T-cell (primary cell): ENCODE results near the gene AKAP13. TPM values are rescaled to one million over a fixed set of nuclear protein-coding genes. Genes with fewer than 3 reads are reported as not detected.

Experiments
- ATAC-seq, 4 experiments: fragments of 200-7000 bp in 3 of 4; fragments of 150-1000 bp in 1 of 4; cut with Tn5 transposase; replicated peaks in 1 of 4; 1 replicate in 3 of 4; 2 replicates in 1 of 4; pipeline ENCODE4 v1.10.0; 2021; ENCODE audit warnings: moderate library complexity in 3 of 4, mild to moderate bottlenecking in 2 of 4, moderate number of reproducible peaks in 1 of 4
- CTCF ChIA-PET, 2 donors: fragments of 300-600 bp; sonication (Branson Sonifier 250); formaldehyde crosslinking; loops; one replicate each; lab custom pipeline; 2022; ENCODE audit warnings: antibody characterized with exemption in 2 of 2; lab: Charles Lee
- POLR2A ChIA-PET, 2 donors: fragments of 300-600 bp; sonication (Branson Sonifier 250); formaldehyde crosslinking; loops; one replicate each; lab custom pipeline; 2022; ENCODE audit warnings: antibody characterized with exemption in 2 of 2; lab: Charles Lee
- DNase-seq, 35 experiments: peaks; one replicate each; pipeline versions ENCODE4 v3.0.0 to v3.0.0-alpha.2; 2013 to 2023
- H3K27ac ChIP-seq: one replicate; pipeline ENCODE4 v1.5.1; 2013; ENCODE audit warnings: low read length
- H3K27me3 ChIP-seq, 2 experiments: replicated peaks in 1 of 2; 1 replicate in 1 of 2; 2 replicates in 1 of 2; pipeline versions ENCODE4 v1.6.1 to v1.7.0; 2013; ENCODE audit warnings: low read length in 1 of 2, mixed read lengths in 1 of 2; ENCODE audit not compliant: control insufficient read depth in 2 of 2, insufficient read depth in 2 of 2; ENCODE audit errors: extremely low read depth in 1 of 2
- H3K36me3 ChIP-seq, 2 donors: 1 replicate in 1 of 2; 2 replicates in 1 of 2; pipeline versions ENCODE4 v1.6.1 to v1.7.0; 2013; ENCODE audit warnings: low read length in 1 of 2; ENCODE audit not compliant: control insufficient read depth in 2 of 2, insufficient read depth in 1 of 2; ENCODE audit errors: extremely low read depth in 1 of 2
- H3K4me1 ChIP-seq, 2 experiments: 1 replicate in 1 of 2; 2 replicates in 1 of 2; pipeline versions ENCODE4 v1.6.1 to v1.7.0; 2013; ENCODE audit warnings: low read length in 2 of 2, mixed read lengths in 1 of 2; ENCODE audit not compliant: insufficient read depth in 2 of 2, control insufficient read depth in 1 of 2; ENCODE audit errors: extremely low read depth in 1 of 2
- H3K4me3 ChIP-seq, 2 donors: 1 replicate in 1 of 2; 2 replicates in 1 of 2; pipeline versions ENCODE4 v1.5.1 to v1.7.0; 2013; ENCODE audit warnings: mild to moderate bottlenecking in 2 of 2, low read length in 1 of 2, moderate library complexity in 1 of 2; ENCODE audit not compliant: control insufficient read depth in 1 of 2; ENCODE audit errors: extremely low read depth in 1 of 2
- H3K9me3 ChIP-seq: 2 replicates; pipeline ENCODE4 v1.7.0; 2013
- H3K27ac Mint-ChIP-seq, 2 donors: one replicate each; pipeline ENCODE4 v1.8.0; 2020 to 2021; ENCODE audit warnings: mild to moderate bottlenecking in 2 of 2, mixed read lengths in 2 of 2
- H3K27me3 Mint-ChIP-seq, 2 donors: one replicate each; pipeline ENCODE4 v1.8.0; 2021 to 2022; ENCODE audit warnings: mixed read lengths in 2 of 2
- H3K36me3 Mint-ChIP-seq: one replicate; pipeline ENCODE4 v1.8.0; 2021; ENCODE audit warnings: mixed read lengths
- H3K4me1 Mint-ChIP-seq, 3 donors: one replicate each; pipeline ENCODE4 v1.8.0; 2020 to 2022; ENCODE audit warnings: mixed read lengths in 3 of 3, mild to moderate bottlenecking in 1 of 3
- H3K4me3 Mint-ChIP-seq, 3 donors: one replicate each; pipeline ENCODE4 v1.8.0; 2020 to 2022; ENCODE audit warnings: mild to moderate bottlenecking in 3 of 3, mixed read lengths in 3 of 3, moderate library complexity in 3 of 3
- H3K9me3 Mint-ChIP-seq, 3 donors: one replicate each; pipeline ENCODE4 v1.8.0; 2020 to 2022; ENCODE audit warnings: mixed read lengths in 3 of 3
- WGBS: methylation state at CpG from one replicate; pipeline ENCODE4 v1.1.5; 2013; ENCODE audit warnings: missing lambda C conversion rate; ENCODE audit not compliant: insufficient coverage; 5-methylcytosine and 5-hydroxymethylcytosine counted together
- total RNA-seq, 35 experiments: library from RNA in 6 of 35; stranded (reverse) in 6 of 35; fragments of 120-200 nt in 1 of 35; gene quantifications; one replicate each; pipeline versions ENCODE4 v1.2.1 to v1.2.4 and lab custom pipeline; 2013 to 2026

The AKAP13 gene
- total RNA-seq, 5 donors from 2014 or later (not counting 1 experiment from before 2014, with no cell fraction given): 232 to 391 (median 281) TPM

GRCh38 chr15:85633859-85634258 is 253.5 kb downstream of the AKAP13 start:
- POLR2A ChIA-PET: interaction anchor here in 1 of 2 donors (0.6 kb wide), 1 partner anchor 96 kb away, joined by 3 read pairs; no protein-coding TSS in a partner anchor
- H3K4me3 ChIP-seq: no peak overlapping the region
- Mint-ChIP-seq H3K4me1 (peaks cover 30 to 35% (median 34%) of the 10 kb centered on the region in 3 donors), H3K4me3 (no peak overlapping the region), H3K9me3 (no peaks in the 10 kb centered on the region), H3K27me3 (no peaks in the 10 kb centered on the region), H3K36me3 (peaks cover 30% of the 10 kb centered on the region), H3K27ac (peak overlapping the region in 1 of 2 donors; percentile 61)
- H3K9me3 ChIP-seq: no peaks in the 10 kb centered on the region
- ATAC-seq (no peak), DNase-seq (no peak)
- H3K27me3 ChIP-seq: no peaks in the 10 kb centered on the region
- CTCF ChIA-PET: no interaction called here
- no peaks in the 10 kb centered on the region for H3K36me3 ChIP-seq
- peaks cover 0 to 2% of the 10 kb centered on the region in 2 experiments for H3K4me1 ChIP-seq
- no peak overlapping the region for H3K27ac ChIP-seq

GRCh38 chr15:85636351-85636750 is 255.9 kb downstream of the AKAP13 start:
- no peaks in the 10 kb centered on the region for H3K9me3 Mint-ChIP-seq
- peaks cover 30 to 35% (median 33%) of the 10 kb centered on the region in 3 donors for H3K4me1 Mint-ChIP-seq
- CTCF ChIA-PET: no interaction called here
- Histone ChIP-seq H3K27ac (no peak overlapping the region), H3K36me3 (peaks cover 0 to 19% of the 10 kb centered on the region in 2 donors), H3K27me3 (no peaks in the 10 kb centered on the region), H3K4me3 (no peak overlapping the region), H3K4me1 (no peaks in the 10 kb centered on the region), H3K9me3 (no peaks in the 10 kb centered on the region)
- H3K27me3 Mint-ChIP-seq: no peaks in the 10 kb centered on the region
- no peak overlapping the region for H3K4me3 Mint-ChIP-seq
- no peak overlapping the region for H3K27ac Mint-ChIP-seq
- WGBS: no CpG with 5 or more reads among the region's 4 CpGs
- peaks cover 33% of the 10 kb centered on the region for H3K36me3 Mint-ChIP-seq
- POLR2A ChIA-PET: interaction anchor here in 1 of 2 donors (0.7 kb wide), 1 partner anchor 153 kb away, joined by 3 read pairs; no protein-coding TSS in a partner anchor
- no peak for DNase-seq
- no peak for ATAC-seq

- H3K9me3 ChIP-seq: no peaks in the 10 kb centered on the region
- no peak overlapping the region for H3K4me3 ChIP-seq
- peaks cover under 1 to 7% of the 10 kb centered on the region in 2 experiments for H3K4me1 ChIP-seq
- Mint-ChIP-seq H3K9me3 (no peaks in the 10 kb centered on the region), H3K4me1 (peaks cover 32 to 46% (median 40%) of the 10 kb centered on the region in 3 donors), H3K27ac (no peak overlapping the region), H3K4me3 (no peak overlapping the region), H3K36me3 (peaks cover 46% of the 10 kb centered on the region), H3K27me3 (no peaks in the 10 kb centered on the region)
- no peak for ATAC-seq
- POLR2A ChIA-PET: no interaction called here
- no CpG with 5 or more reads among the region's 3 CpGs for WGBS
- no peak for DNase-seq
- H3K27ac ChIP-seq: no peak overlapping the region
- CTCF ChIA-PET: interaction anchor here in 1 of 2 donors (1.3 kb wide), 1 partner anchor 15 kb away, joined by 3 read pairs; no protein-coding TSS in a partner anchor
- peaks cover 0 to 28% of the 10 kb centered on the region in 2 donors for H3K36me3 ChIP-seq
- H3K27me3 ChIP-seq: no peaks in the 10 kb centered on the region
These were observed 259.5 kb downstream of the AKAP13 start for GRCh38 chr15:85639752-85640381.

GRCh38 chr15:85642065-85642692 is 261.8 kb downstream of the AKAP13 start:
- ATAC-seq (no peak), DNase-seq (no peak)
- Histone ChIP-seq H3K4me3 (no peak overlapping the region), H3K27me3 (no peaks in the 10 kb centered on the region), H3K9me3 (no peaks in the 10 kb centered on the region), H3K27ac (no peak overlapping the region), H3K36me3 (peaks cover 8 to 39% of the 10 kb centered on the region in 2 donors), H3K4me1 (peaks cover 11 to 26% of the 10 kb centered on the region in 2 experiments)
- ChIA-PET CTCF (no interaction called here), POLR2A (interaction anchor here in 1 of 2 donors (0.6 kb wide), 1 partner anchor 69 kb away, joined by 3 read pairs; no protein-coding TSS in a partner anchor)
- H3K36me3 Mint-ChIP-seq: peaks cover 55% of the 10 kb centered on the region
- H3K9me3 Mint-ChIP-seq: no peaks in the 10 kb centered on the region
- peaks cover 35 to 55% (median 52%) of the 10 kb centered on the region in 3 donors for H3K4me1 Mint-ChIP-seq
- no peaks in the 10 kb centered on the region for H3K27me3 Mint-ChIP-seq
- no CpG with 5 or more reads among the region's 5 CpGs for WGBS
- H3K27ac Mint-ChIP-seq: no peak overlapping the region
- H3K4me3 Mint-ChIP-seq: no peak overlapping the region

GRCh38 chr15:85642693-85643066 is 262.3 kb downstream of the AKAP13 start:
- ChIA-PET POLR2A (no interaction called here), CTCF (no interaction called here)
- no peaks in the 10 kb centered on the region for H3K9me3 Mint-ChIP-seq
- DNase-seq (no peak), ATAC-seq (no peak)
- H3K27me3 ChIP-seq: no peaks in the 10 kb centered on the region
- H3K27ac Mint-ChIP-seq: no peak overlapping the region
- H3K9me3 ChIP-seq: no peaks in the 10 kb centered on the region
- no peak overlapping the region for H3K27ac ChIP-seq
- H3K4me1 ChIP-seq: peaks cover 11 to 30% of the 10 kb centered on the region in 2 experiments
- peaks cover 30 to 56% (median 50%) of the 10 kb centered on the region in 3 donors for H3K4me1 Mint-ChIP-seq
- H3K4me3 Mint-ChIP-seq: no peak overlapping the region
- H3K36me3 Mint-ChIP-seq: peaks cover 52% of the 10 kb centered on the region
- H3K4me3 ChIP-seq: no peak overlapping the region
- H3K27me3 Mint-ChIP-seq: no peaks in the 10 kb centered on the region
- H3K36me3 ChIP-seq: peaks cover 8 to 42% of the 10 kb centered on the region in 2 donors
- no CpG with 5 or more reads among the region's 6 CpGs for WGBS

GRCh38 chr15:85646538-85647091 is 266.2 kb downstream of the AKAP13 start:
- H3K4me1 Mint-ChIP-seq: peaks cover 38 to 55% (median 52%) of the 10 kb centered on the region in 3 donors
- WGBS: no CpG with 5 or more reads among the region's 4 CpGs

More at GRCh38 chr15:85646538-85647091, 266.2 kb downstream of the AKAP13 start:
- H3K36me3 ChIP-seq: peaks cover 8 to 24% of the 10 kb centered on the region in 2 donors
- H3K27me3 Mint-ChIP-seq: no peaks in the 10 kb centered on the region
- no peaks in the 10 kb centered on the region for H3K9me3 ChIP-seq
- ATAC-seq: peak; percentile 63 to 80 (median 70)
- CTCF ChIA-PET: interaction anchor here (0.6 to 1.5 kb wide), 8 partner anchors 11 to 41 kb away, joined by 3 to 6 read pairs (median 4); no protein-coding TSS in a partner anchor
- H3K4me3 Mint-ChIP-seq: peak overlapping the region in 1 of 3 donors; percentile 12
- H3K4me3 ChIP-seq: no peak overlapping the region
- peaks cover 42% of the 10 kb centered on the region for H3K36me3 Mint-ChIP-seq
- H3K4me1 ChIP-seq: peaks cover 11 to 36% of the 10 kb centered on the region in 2 experiments
- H3K9me3 Mint-ChIP-seq: no peaks in the 10 kb centered on the region
- DNase-seq: peak in 21 of 35 experiments; percentile 3 to 78 (median 24)
- H3K27ac ChIP-seq: peak overlapping the region; percentile 90
- H3K27ac Mint-ChIP-seq: peak overlapping the region; percentile 86 to 89
- POLR2A ChIA-PET: interaction anchor here in 1 of 2 donors (0.6 to 2.2 kb wide), 13 partner anchors 8 to 66 kb away, joined by 3 to 12 read pairs (median 3); no protein-coding TSS in a partner anchor
- no peaks in the 10 kb centered on the region for H3K27me3 ChIP-seq
